Activated naive CD4-positive, alpha-beta T cell (primary cell): ENCODE measurements around the gene NR1D1.

Source experiments
- DNase-seq, 4 experiments: peaks; one replicate each; lab custom pipeline; 2025; lab: John Stamatoyannopoulos, UW

NR1D1 gene

GRCh38 chr17:40097087-40097486 is 3.3 kb downstream of the NR1D1 start:
- no peak for DNase-seq

GRCh38 chr17:40095944-40096791 is 4.2 kb downstream of the NR1D1 start:
- DNase-seq: peak in 2 of 4 experiments; percentile 52 to 64

- no peak for DNase-seq
Measured at GRCh38 chr17:40095351-40095943, 4.9 kb downstream of the NR1D1 start.

- DNase-seq: no peak
Measured at GRCh38 chr17:40094874-40095273, 5.5 kb downstream of the NR1D1 start.

GRCh38 chr17:40093580-40094201 is 6.7 kb downstream of the NR1D1 start:
- DNase-seq: no peak

- no peak for DNase-seq
Measured at GRCh38 chr17:40093005-40093579, 7.3 kb downstream of the NR1D1 start.

GRCh38 chr17:40092581-40092980 is 7.8 kb downstream of the NR1D1 start:
- no peak for DNase-seq

- no peak for DNase-seq
Measured at GRCh38 chr17:40091691-40092397, 8.5 kb downstream of the NR1D1 start.

GRCh38 chr17:40090237-40091119 is 9.9 kb downstream of the NR1D1 start:
- DNase-seq: no peak

- DNase-seq: no peak
Measured at GRCh38 chr17:40089077-40089895, 11.1 kb downstream of the NR1D1 start.

- no peak for DNase-seq
Measured at GRCh38 chr17:40087903-40088718, 12.3 kb downstream of the NR1D1 start.

- DNase-seq: no peak
Measured at GRCh38 chr17:40087049-40087794, 13.2 kb downstream of the NR1D1 start.

- peak; percentile 18 to 65 (median 52) for DNase-seq
Measured at GRCh38 chr17:40086150-40087044, 14.0 kb downstream of the NR1D1 start.

- DNase-seq: no peak
Measured at GRCh38 chr17:40084477-40084876, 15.9 kb downstream of the NR1D1 start.

GRCh38 chr17:40079545-40079944 is 20.8 kb downstream of the NR1D1 start:
- no peak for DNase-seq

GRCh38 chr17:40076591-40076990 is 23.8 kb downstream of the NR1D1 start:
- DNase-seq: no peak

- no peak for DNase-seq
Measured at GRCh38 chr17:40075942-40076498, 24.4 kb downstream of the NR1D1 start.
